SKM-1 (cell line): ENCODE measurements around the gene CFL1.
A peak's percentile ranks its signal among the peaks of the same experiment; 100 is the strongest.
"Not testable (repeated sequence)": the region's sequence is repeated elsewhere in the genome, so short reads cannot be mapped to it uniquely, and the experiment has no call there.

Experiments used
- DNase-seq: peaks from one replicate; lab custom pipeline; 2025; ENCODE audit not compliant: unreplicated experiment; lab: John Stamatoyannopoulos, UW

The CFL1 gene

GRCh38 chr11:65844231-65844872, 13.6 kb downstream of the CFL1 start:
- no peak for DNase-seq

- DNase-seq, result no peak
These were observed 14.2 kb downstream of the CFL1 start for GRCh38 chr11:65843811-65844210.

GRCh38 chr11:65842144-65842543, 15.8 kb downstream of the CFL1 start:
- DNase-seq, result no peak

DNA sequence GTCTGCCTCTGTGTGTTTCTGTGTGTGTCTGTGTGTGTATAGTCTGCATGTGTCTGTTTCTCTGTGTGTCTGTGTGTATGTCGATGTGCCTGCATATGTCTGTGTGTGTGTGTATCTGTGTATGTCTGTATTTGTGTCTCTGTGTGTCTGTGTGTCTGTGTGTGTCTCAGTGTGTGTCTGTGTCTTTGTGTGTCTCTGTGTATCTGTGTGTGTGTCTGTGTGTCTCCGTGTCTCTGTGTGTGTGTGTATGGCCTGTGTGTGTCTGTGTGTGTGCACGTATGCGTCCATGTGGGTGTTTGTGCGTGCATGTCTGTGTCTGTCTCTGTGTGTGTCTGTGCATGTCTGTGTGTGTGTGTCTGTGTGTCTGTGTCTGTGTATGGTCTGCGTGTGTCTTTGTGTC, 23.8 kb downstream of the CFL1 start:
- no peak for DNase-seq

- DNase-seq, result peak; percentile 82
These were observed 24.5 kb downstream of the CFL1 start, which contains the start of gene SNX32 for GRCh38 chr11:65833297-65834030. SNX32 (plus strand) TSS chr11:65833963; CDS start chr11:65834066, 103 bp downstream.

DNA sequence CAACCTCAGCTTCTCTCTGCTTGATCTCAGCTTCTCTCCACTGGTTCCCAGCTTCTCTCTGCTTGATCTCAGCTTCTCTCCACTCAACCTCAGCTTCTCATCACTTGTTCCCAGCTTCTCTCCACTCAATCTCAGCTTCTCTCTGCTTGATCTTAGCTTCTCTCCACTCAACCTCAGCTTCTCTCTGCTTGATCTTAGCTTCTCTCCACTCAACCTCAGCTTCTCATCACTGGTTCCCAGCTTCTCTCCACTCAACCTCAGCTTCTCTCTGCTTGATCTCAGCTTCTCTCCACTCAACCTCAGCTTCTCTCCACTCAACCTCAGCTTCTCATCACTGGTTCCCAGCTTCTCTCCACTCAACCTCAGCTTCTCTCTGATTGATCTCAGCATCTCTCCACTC, 25.7 kb downstream of the CFL1 start:
- not testable (repeated sequence) for DNase-seq

GRCh38 chr11:65829459-65829858, 28.5 kb downstream of the CFL1 start:
- no peak for DNase-seq

DNA sequence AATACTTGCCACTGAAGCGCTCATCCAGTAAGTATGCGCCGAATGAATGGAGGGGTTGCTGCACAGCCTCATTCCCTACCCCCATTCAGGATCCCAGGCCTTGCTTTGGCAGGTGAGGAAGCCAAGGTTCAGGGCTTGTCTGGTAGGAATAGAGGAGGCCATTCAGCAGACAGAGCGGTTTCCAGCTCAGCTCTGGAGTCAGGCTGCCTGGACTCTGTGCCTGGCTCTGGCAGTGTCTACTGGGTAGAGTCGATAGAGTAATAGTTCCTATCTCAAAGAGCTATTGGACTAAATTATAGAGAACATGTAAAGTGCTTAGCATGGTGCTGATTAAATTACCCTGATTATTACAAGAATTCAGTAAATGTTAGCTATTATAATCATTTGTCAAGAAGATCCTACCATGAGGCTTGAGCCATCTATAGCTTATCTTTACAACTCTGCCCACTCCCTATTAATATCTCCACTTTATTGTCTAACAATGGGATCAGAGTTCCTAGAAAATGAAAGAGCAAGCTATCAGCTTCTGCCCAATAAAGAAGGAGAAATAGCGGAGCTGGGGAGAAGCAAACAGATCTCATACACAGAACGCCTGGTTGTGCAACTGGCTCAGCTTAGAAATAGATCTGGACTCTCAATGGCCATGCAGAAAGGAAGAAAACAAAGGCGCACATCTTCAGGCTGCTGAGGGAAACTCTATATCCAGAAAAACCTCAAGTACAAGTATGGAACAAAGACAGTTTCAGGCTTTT, 30.8 kb downstream of the CFL1 start:
- DNase-seq, result peak; percentile 19

GRCh38 chr11:65822776-65823528, 35.0 kb downstream of the CFL1 start:
- no peak for DNase-seq

GRCh38 chr11:65821107-65821506, 36.9 kb downstream of the CFL1 start:
- DNase-seq, result no peak

GRCh38 chr11:65817835-65818680, 39.9 kb downstream of the CFL1 start:
- peak; percentile 50 for DNase-seq

- no peak for DNase-seq
These were observed 40.6 kb downstream of the CFL1 start for GRCh38 chr11:65817312-65817834.

- DNase-seq, result no peak
These were observed 41.3 kb downstream of the CFL1 start for GRCh38 chr11:65816696-65817095.

DNA sequence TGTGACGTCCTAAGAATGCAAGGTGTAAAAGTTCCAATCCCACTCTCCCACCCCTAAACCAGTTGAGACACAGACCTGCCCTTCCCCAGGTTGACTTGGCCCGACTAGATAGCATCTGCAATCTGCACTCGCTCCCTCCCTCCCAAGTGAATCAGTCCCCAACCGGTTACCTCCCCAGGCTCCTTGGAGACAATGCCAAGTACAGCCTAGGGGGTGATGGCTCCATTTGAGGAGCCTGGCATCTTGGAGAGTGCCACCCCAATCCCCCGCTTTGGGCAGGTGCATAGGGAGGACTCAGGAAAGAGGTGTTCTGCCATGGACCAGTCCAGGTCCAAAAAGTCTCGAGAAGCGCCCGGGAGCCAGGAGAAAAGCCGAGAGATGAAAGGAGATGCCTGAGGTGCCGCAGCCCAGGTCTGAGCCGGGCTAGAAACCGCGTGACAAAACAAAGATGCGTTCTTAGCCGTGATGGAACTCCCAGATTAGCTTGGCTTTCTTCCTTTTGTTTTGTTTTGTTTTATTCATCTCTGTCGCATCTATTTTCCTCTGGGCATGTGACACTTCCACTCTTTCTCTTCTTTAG, 42.9 kb downstream of the CFL1 start:
- no peak for DNase-seq

- DNase-seq, result no peak
These were observed 43.6 kb downstream of the CFL1 start for GRCh38 chr11:65814131-65814985.

- no peak for DNase-seq
These were observed 46.1 kb downstream of the CFL1 start for GRCh38 chr11:65811764-65812475.

DNA sequence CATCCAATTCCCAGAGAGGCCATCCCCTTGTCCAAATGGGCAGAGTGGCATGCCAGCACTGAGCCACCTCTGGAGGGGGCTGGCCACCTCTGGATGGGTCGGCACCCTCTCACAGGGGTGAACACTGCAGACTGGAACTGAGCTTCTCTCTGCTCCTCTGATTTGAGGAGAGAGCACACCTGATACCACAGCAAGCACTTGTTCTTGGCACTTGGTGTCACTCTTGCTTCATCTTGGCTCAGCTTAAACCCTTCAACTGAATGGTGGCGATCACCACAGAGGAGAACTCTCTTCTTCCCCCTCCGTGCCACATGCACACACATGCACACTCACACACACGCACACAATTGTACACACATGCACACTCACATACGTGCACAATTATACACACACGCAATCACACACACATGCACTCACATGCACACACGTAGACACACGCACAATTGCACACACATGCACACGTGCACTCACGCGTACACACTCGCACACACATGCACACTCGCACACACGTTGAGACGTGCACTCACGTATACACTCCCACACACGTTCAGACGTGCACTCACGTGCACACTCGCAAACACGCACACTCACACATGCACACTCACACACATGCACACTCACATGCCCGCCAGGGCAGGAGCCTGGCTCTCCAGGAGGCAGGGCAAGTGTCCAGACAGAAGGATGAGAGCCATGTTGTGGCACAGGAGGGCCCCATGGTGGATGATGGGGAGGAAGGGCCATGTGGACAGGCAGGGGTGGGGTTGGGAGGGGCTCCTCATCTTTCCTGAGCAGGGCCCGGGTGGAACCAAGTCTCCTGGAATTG, 47.7 kb downstream of the CFL1 start:
- DNase-seq, result no peak
